HFFc6 (cell line): Measurements from ENCODE around the gene AADAT. TPM values are rescaled to one million over a fixed set of nuclear protein-coding genes. Genes with fewer than 3 reads are reported as not detected.

Source experiments
- DNase-seq: peaks from one replicate; pipeline ENCODE4 v3.0.0-alpha.2; 2018
- H3K27ac Mint-ChIP-seq: 2 replicates; pipeline ENCODE4 v1.8.0; 2020; ENCODE audit warnings: mild to moderate bottlenecking, mixed read lengths
- H3K27me3 Mint-ChIP-seq: 2 replicates; pipeline ENCODE4 v1.8.0; 2021; ENCODE audit warnings: mild to moderate bottlenecking, moderate library complexity, mixed read lengths; ENCODE audit not compliant: insufficient read depth
- H3K36me3 Mint-ChIP-seq: 2 replicates; pipeline ENCODE4 v1.8.0; 2021; ENCODE audit warnings: low read depth, mixed read lengths
- H3K4me1 Mint-ChIP-seq: 2 replicates; pipeline ENCODE4 v1.8.0; 2020; ENCODE audit warnings: low read depth, mixed read lengths
- H3K4me3 Mint-ChIP-seq: 2 replicates; pipeline ENCODE4 v1.8.0; 2020; ENCODE audit warnings: mild to moderate bottlenecking, moderate library complexity, mixed read lengths
- H3K9me3 Mint-ChIP-seq: 2 replicates; pipeline ENCODE4 v1.8.0; 2020; ENCODE audit warnings: mild to moderate bottlenecking, mixed read lengths
- CTCF ChIP-seq: fragments of 200-600 bp; sonication (generic); IDR thresholded peaks from 2 replicates; pipeline ENCODE4 v1.5.0; 2021; ENCODE audit warnings: antibody characterized with exemption, mild to moderate bottlenecking
- long read RNA-seq: library from polyadenylated mRNA; unstranded; transcript quantifications from one replicate; pipeline ENCODE4 v2.0.0, GENCODE V29; 2019
- total RNA-seq, 6 experiments: library from RNA; stranded (reverse); fragmentation: NEBNext Ultra II Directional; extraction: Animal tissue kit (Norgen Biotek cat#: 25700); gene quantifications; 2 replicates in 1 of 6; 3 replicates in 5 of 6; pipeline ENCODE4 v1.2.3, GENCODE V29; 2021

Gene AADAT
- total RNA-seq, result 1 to 10 TPM; 5.6 to 6.6 (median 6.0) TPM
- long read RNA-seq, partial matches to known transcripts, result 2 of 5 reads
- long read RNA-seq, other reads (novel, unspliced or antisense), result 1 of 5 reads

GRCh38 chr4:170089668-170090351 is at the start of gene AADAT:
AADAT (minus strand) TSS chr4:170089956; CDS start chr4:170089690, 266 bp downstream.
- Mint-ChIP-seq H3K27me3 (peaks cover 4% of the 10 kb centered on the region), H3K4me3 (peak within 1 kb of the TSS; percentile 97), H3K4me1 (peaks cover 24% of the 10 kb centered on the region), H3K36me3 (peaks cover 10% of the 10 kb centered on the region), H3K9me3 (no peaks in the 10 kb centered on the region), H3K27ac (peak within 1 kb of the TSS; percentile 87)
- DNase-seq, result peak; percentile 60
- peak; percentile 83 for TF ChIP-seq CTCF

GRCh38 chr4:170138580-170139194 is 48.9 kb upstream of the AADAT start:
- DNase-seq, result peak; percentile 60
- peaks cover 3% of the 10 kb centered on the region; the same call in 1 of the 2 replicates for H3K27me3 Mint-ChIP-seq

GRCh38 chr4:170137927-170138326 is 48.2 kb upstream of the AADAT start:
- Mint-ChIP-seq H3K27me3 (peaks cover 3% of the 10 kb centered on the region; the same call in 1 of the 2 replicates), H3K4me3 (no peak overlapping the region), H3K27ac (no peak overlapping the region), H3K36me3 (peaks cover 7% of the 10 kb centered on the region), H3K9me3 (peaks cover 7% of the 10 kb centered on the region), H3K4me1 (peaks cover 22% of the 10 kb centered on the region)
- no peak for DNase-seq
- no peak for TF ChIP-seq CTCF

More at GRCh38 chr4:170138580-170139194, 48.9 kb upstream of the AADAT start:
- Mint-ChIP-seq H3K36me3 (no peaks in the 10 kb centered on the region), H3K4me3 (no peak overlapping the region), H3K27ac (no peak overlapping the region), H3K9me3 (no peaks in the 10 kb centered on the region; the same call in 1 of the 2 replicates), H3K4me1 (peaks cover 22% of the 10 kb centered on the region)
- TF ChIP-seq CTCF, result peak; percentile 92

- Mint-ChIP-seq H3K4me3 (no peak overlapping the region), H3K36me3 (peaks cover 10% of the 10 kb centered on the region), H3K4me1 (peaks cover 22% of the 10 kb centered on the region), H3K27ac (no peak overlapping the region), H3K9me3 (peaks cover 12% of the 10 kb centered on the region), H3K27me3 (peaks cover 3% of the 10 kb centered on the region; the same call in 1 of the 2 replicates)
- no peak for TF ChIP-seq CTCF
- no peak for DNase-seq
Measured at GRCh38 chr4:170137466-170137865, 47.7 kb upstream of the AADAT start.

GRCh38 chr4:170134821-170135220 is 45.1 kb upstream of the AADAT start:
- Mint-ChIP-seq H3K36me3 (peaks cover 10% of the 10 kb centered on the region), H3K27me3 (peaks cover 3% of the 10 kb centered on the region; the same call in 1 of the 2 replicates), H3K4me3 (no peak overlapping the region), H3K27ac (no peak overlapping the region), H3K4me1 (peaks cover 17% of the 10 kb centered on the region), H3K9me3 (peaks cover 17% of the 10 kb centered on the region)
- no peak for DNase-seq
- no peak for TF ChIP-seq CTCF
